Keratinocyte (primary cell): Measurements from ENCODE around the gene MIS12. TPM values are rescaled to one million over a fixed set of nuclear protein-coding genes. Genes with fewer than 3 reads are reported as not detected.

ENCODE experiments used
- DNase-seq: peaks from one replicate; pipeline ENCODE4 v3.0.0-alpha.2; 2011; ENCODE audit warnings: low read depth, missing footprints, low spot score
- FAIRE-seq: peaks from 2 replicates; lab custom pipeline; 2011; peaks lifted over from hg19 to GRCh38; lab: Jason Lieb, UNC
- H2AFZ ChIP-seq: 2 replicates; pipeline ENCODE4 v1.6.0; 2012; ENCODE audit warnings: low read length, control low read depth, inconsistent platforms; ENCODE audit not compliant: control insufficient read depth
- H3K27ac ChIP-seq: 2 replicates; pipeline ENCODE4 v1.5.1; 2011; ENCODE audit warnings: low read length; ENCODE audit not compliant: control insufficient read depth, insufficient read depth
- H3K27me3 ChIP-seq: 3 replicates; pipeline ENCODE4 v1.6.0; 2011; ENCODE audit warnings: low read length; ENCODE audit not compliant: control insufficient read depth, insufficient read depth; ENCODE audit errors: extremely low read depth
- H3K36me3 ChIP-seq, 2 experiments: 2 replicates in 1 of 2; 3 replicates in 1 of 2; pipeline ENCODE4 v1.5.1; 2011; ENCODE audit warnings: low read length in 2 of 2, mild to moderate bottlenecking in 1 of 2; ENCODE audit not compliant: control insufficient read depth in 2 of 2, insufficient read depth in 2 of 2; ENCODE audit errors: extremely low read depth in 1 of 2
- H3K4me1 ChIP-seq: 3 replicates; pipeline ENCODE4 v1.5.1; 2011; ENCODE audit warnings: low read length; ENCODE audit not compliant: control insufficient read depth, insufficient read depth; ENCODE audit errors: extremely low read depth
- H3K4me2 ChIP-seq: 3 replicates; pipeline ENCODE4 v1.6.0; 2011; ENCODE audit warnings: low read depth, low read length; ENCODE audit not compliant: control insufficient read depth, insufficient read depth; ENCODE audit errors: extremely low read depth
- H3K4me3 ChIP-seq, 3 experiments: fragments of 200-600 bp in 1 of 3; sonication (generic) in 1 of 3; 2 replicates in 2 of 3; 3 replicates in 1 of 3; pipeline ENCODE4 v1.5.1; 2011 to 2016; ENCODE audit warnings: low read length in 3 of 3, mild to moderate bottlenecking in 3 of 3, control low read depth in 2 of 3, inconsistent platforms in 1 of 3, low read depth in 1 of 3, mixed read lengths in 1 of 3, mixed run types in 1 of 3, moderate library complexity in 1 of 3; ENCODE audit not compliant: control insufficient read depth in 2 of 3, insufficient read depth in 2 of 3; ENCODE audit errors: extremely low read depth in 1 of 3
- H3K79me2 ChIP-seq: 2 replicates; pipeline ENCODE4 v1.6.0; 2012; ENCODE audit warnings: low read length; ENCODE audit not compliant: control insufficient read depth, insufficient read depth
- H3K9ac ChIP-seq: 3 replicates; pipeline ENCODE4 v1.6.0; 2011; ENCODE audit warnings: low read length; ENCODE audit not compliant: control insufficient read depth, insufficient read depth; ENCODE audit errors: extremely low read depth
- H3K9me1 ChIP-seq: 3 replicates; pipeline ENCODE4 v1.6.0; 2011; ENCODE audit warnings: low read length; ENCODE audit not compliant: control insufficient read depth, insufficient read depth; ENCODE audit errors: extremely low read depth
- H3K9me3 ChIP-seq: 2 replicates; pipeline ENCODE4 v1.5.1; 2012; ENCODE audit warnings: low read depth, low read length; ENCODE audit not compliant: control insufficient read depth
- H4K20me1 ChIP-seq: 3 replicates; pipeline ENCODE4 v1.6.0; 2011; ENCODE audit warnings: low read length; ENCODE audit not compliant: control insufficient read depth, insufficient read depth; ENCODE audit errors: extremely low read depth
- CTCF ChIP-seq, 3 experiments: IDR thresholded peaks in 1 of 3; conservative IDR thresholded peaks in 1 of 3; optimal IDR thresholded peaks in 1 of 3; 2 replicates in 2 of 3; 3 replicates in 1 of 3; pipeline versions ENCODE3 to v1.5.1; 2011; ENCODE audit warnings: low read length in 3 of 3, mild to moderate bottlenecking in 3 of 3, moderate library complexity in 2 of 3, control low read depth in 1 of 3, inconsistent platforms in 1 of 3; ENCODE audit not compliant: insufficient read depth in 2 of 3; ENCODE audit errors: extremely low read depth in 1 of 3
- EZH2 ChIP-seq: IDR thresholded peaks from one replicate; pipeline ENCODE4 v1.6.1; 2012; ENCODE audit warnings: inconsistent platforms, mild to moderate bottlenecking, low read length, moderate library complexity
- dilution Hi-C: fragments of 300-500 bp; cut with MboI; formaldehyde crosslinking; loops from one replicate; pipeline ENCODE4 v1.7.0; 2020; ENCODE audit warnings: low sequenced_read_pairs; ENCODE audit not compliant: extremely low pct_ligation_motif_present
- polyA plus RNA-seq, 5 experiments: library from polyadenylated mRNA; depleted of rRNA in 3 of 5; stranded (reverse) in 3 of 5; stranded (forward) in 1 of 5; unstranded in 1 of 5; fragments of >200 nt; gene quantifications; 1 replicate in 1 of 5; 2 replicates in 3 of 5; 3 replicates in 1 of 5; pipeline versions ENCODE4 v1.2.1 to v1.2.3, GENCODE V29; 2011 to 2012; ENCODE audit warnings: missing spikeins in 2 of 5, low read depth in 1 of 5, low replicate concordance in 1 of 5

Gene MIS12
- polyA plus RNA-seq, 1 donor (not counting 4 experiments of a cell fraction or from before 2014, with no cell fraction given), result 20.6 TPM

- H4K20me1 ChIP-seq, result no peaks in the 10 kb centered on the region
- FAIRE-seq, result no peak
These were observed 20.1 kb upstream of the MIS12 start for GRCh38 chr17:5466295-5466694.

GRCh38 chr17:5467416-5467815, 18.9 kb upstream of the MIS12 start:
- Histone ChIP-seq H3K9me1 (peaks cover 2% of the 10 kb centered on the region), H3K4me2 (peak overlapping the region; percentile 63), H3K79me2 (peaks cover 63% of the 10 kb centered on the region), H3K4me1 (peaks cover 8% of the 10 kb centered on the region), H2AFZ (no peak overlapping the region), H3K9ac (peak overlapping the region; percentile 82), H3K27ac (peak overlapping the region; percentile 65), H3K9me3 (no peaks in the 10 kb centered on the region), H4K20me1 (no peaks in the 10 kb centered on the region), H3K27me3 (no peaks in the 10 kb centered on the region), H3K4me3 (peak overlapping the region; percentile 78 to 88 (median 86)), H3K36me3 (peaks cover 0 to 8% of the 10 kb centered on the region in 2 experiments)
- TF ChIP-seq EZH2 (no peak), CTCF (optimal IDR thresholded peaks at IDR 0.05 in 1 of 3, IDR thresholded peaks at IDR 0.05 in 1 of 3, conservative IDR thresholded peaks at IDR 0.05 in 1 of 3; ENCODE audit: extremely low read depth in 1 of 3, insufficient read depth in 2 of 3, low read length in 3 of 3) (no peak)
- FAIRE-seq, result no peak
- no peak for DNase-seq
- dilution Hi-C loops, result no loop called here

More at GRCh38 chr17:5466295-5466694, 20.1 kb upstream of the MIS12 start:
- Histone ChIP-seq H2AFZ (no peak overlapping the region), H3K9me1 (peaks cover 2% of the 10 kb centered on the region), H3K79me2 (peaks cover 67% of the 10 kb centered on the region), H3K9ac (no peak overlapping the region), H3K9me3 (no peaks in the 10 kb centered on the region), H3K4me3 (no peak overlapping the region), H3K27ac (no peak overlapping the region), H3K4me1 (peaks cover 8% of the 10 kb centered on the region), H3K4me2 (peak overlapping the region; percentile 63), H3K36me3 (peaks cover 0 to 5% of the 10 kb centered on the region in 2 experiments), H3K27me3 (no peaks in the 10 kb centered on the region)
- dilution Hi-C loops, result no loop called here
- DNase-seq, result no peak
- TF ChIP-seq CTCF (optimal IDR thresholded peaks at IDR 0.05 in 1 of 3, IDR thresholded peaks at IDR 0.05 in 1 of 3, conservative IDR thresholded peaks at IDR 0.05 in 1 of 3; ENCODE audit: extremely low read depth in 1 of 3, insufficient read depth in 2 of 3, low read length in 3 of 3) (no peak), EZH2 (no peak)
